Measurements from ENCODE around the gene WWOX.
"Not testable (repeated sequence)": the region's sequence is repeated elsewhere in the genome, so short reads cannot be mapped to it uniquely, and the experiment has no call there.

WWOX gene

GRCh38 chr16:79248351-79248750 is 1148.9 kb downstream of the WWOX start:
- no peak overlapping the region for H3K4me3 ChIP-seq (ENCODE audit: control insufficient read depth, low read depth, low read length)
- no peak for DNase-seq (ENCODE audit: low read depth)
- no peak for TF ChIP-seq CTCF (IDR thresholded peaks at IDR 0.05; ENCODE audit: control insufficient read depth, insufficient read depth, low read depth, low read length, missing control alignments)

GRCh38 chr16:79250502-79251098 is 1151.1 kb downstream of the WWOX start:
- H3K4me3 ChIP-seq (ENCODE audit: control insufficient read depth, low read depth, low read length), result no peak overlapping the region
- DNase-seq (ENCODE audit: low read depth), result no peak
- TF ChIP-seq CTCF (IDR thresholded peaks at IDR 0.05; ENCODE audit: control insufficient read depth, insufficient read depth, low read depth, low read length, missing control alignments), result no peak

GRCh38 chr16:79253100-79253631 is 1153.7 kb downstream of the WWOX start:
- TF ChIP-seq CTCF (IDR thresholded peaks at IDR 0.05; ENCODE audit: control insufficient read depth, insufficient read depth, low read depth, low read length, missing control alignments), result no peak
- no peak overlapping the region for H3K4me3 ChIP-seq (ENCODE audit: control insufficient read depth, low read depth, low read length)
- DNase-seq (ENCODE audit: low read depth), result no peak

GRCh38 chr16:79257953-79258490 is 1158.6 kb downstream of the WWOX start:
- TF ChIP-seq CTCF (IDR thresholded peaks at IDR 0.05; ENCODE audit: control insufficient read depth, insufficient read depth, low read depth, low read length, missing control alignments), result no peak
- H3K4me3 ChIP-seq (ENCODE audit: control insufficient read depth, low read depth, low read length), result no peak overlapping the region
- DNase-seq (ENCODE audit: low read depth), result no peak

- not testable (repeated sequence) for H3K4me3 ChIP-seq (ENCODE audit: control insufficient read depth, low read depth, low read length); DNase-seq (ENCODE audit: low read depth)
Observed at GRCh38 chr16:79260890-79261289, 1161.4 kb downstream of the WWOX start.

- no peak overlapping the region for H3K4me3 ChIP-seq (ENCODE audit: control insufficient read depth, low read depth, low read length)
- TF ChIP-seq CTCF (IDR thresholded peaks at IDR 0.05; ENCODE audit: control insufficient read depth, insufficient read depth, low read depth, low read length, missing control alignments), result no peak
- DNase-seq (ENCODE audit: low read depth), result no peak
Observed at GRCh38 chr16:79261481-79261940, 1162.1 kb downstream of the WWOX start.

- no peak for TF ChIP-seq CTCF (IDR thresholded peaks at IDR 0.05; ENCODE audit: control insufficient read depth, insufficient read depth, low read depth, low read length, missing control alignments)
- no peak for DNase-seq (ENCODE audit: low read depth)
- H3K4me3 ChIP-seq (ENCODE audit: control insufficient read depth, low read depth, low read length), result no peak overlapping the region
Observed at GRCh38 chr16:79261944-79262552, 1162.6 kb downstream of the WWOX start.
